Adrenal gland (tissue), 12 donors: ENCODE data around the gene LINS1. TPM values are rescaled to one million over a fixed set of nuclear protein-coding genes. Genes with fewer than 3 reads are reported as not detected.

Source experiments
- DNase-seq, 7 donors: peaks; one replicate each; pipeline ENCODE4 v3.0.0-alpha.2; 2019 to 2020
- H3K27ac ChIP-seq, 5 donors: fragments of 200-600 bp; sonication (generic) in 4 of 5; 1 replicate in 3 of 5; 2 replicates in 2 of 5; pipeline versions ENCODE4 v1.5.1 to v1.8.0; 2016 to 2020; ENCODE audit warnings: mild to moderate bottlenecking in 1 of 5
- H3K27me3 ChIP-seq: fragments of 200-600 bp; 2 replicates; pipeline ENCODE4 v1.8.0; 2021
- H3K36me3 ChIP-seq, 2 donors: fragments of 200-600 bp; replicated peaks in 1 of 2; 1 replicate in 1 of 2; 2 replicates in 1 of 2; pipeline versions ENCODE4 v1.5.1 to v1.8.0; 2018 to 2022
- H3K4me1 ChIP-seq, 2 donors: fragments of 200-600 bp; replicated peaks in 1 of 2; 1 replicate in 1 of 2; 2 replicates in 1 of 2; pipeline versions ENCODE4 v1.5.1 to v1.8.0; 2018 to 2021
- H3K4me3 ChIP-seq, 4 donors: fragments of 200-600 bp; sonication (generic) in 3 of 4; one replicate each; pipeline ENCODE4 v1.5.1; 2016 to 2018
- H3K9me3 ChIP-seq, 3 donors: fragments of 200-600 bp; sonication (generic) in 1 of 3; replicated peaks in 1 of 3; 1 replicate in 2 of 3; 2 replicates in 1 of 3; pipeline versions ENCODE4 v1.5.1 to v1.8.0; 2016 to 2021
- POLR2A ChIP-seq, 2 donors: fragments of 450-650 bp; IDR thresholded peaks; one replicate each; pipeline ENCODE4 v1.6.1; 2017; ENCODE audit warnings: antibody characterized with exemption in 2 of 2, mild to moderate bottlenecking in 2 of 2, moderate library complexity in 1 of 2
- WGBS, 4 donors: extraction: QIAGEN DNeasy Blood & Tissue Kit in 2 of 4; methylation state at CpG; one replicate each; pipeline versions ENCODE4 v1.1.5 to v1.1.7; 2013 to 2017; 5-methylcytosine and 5-hydroxymethylcytosine counted together
- intact Hi-C, 2 donors: fragments of 100-400 bp; cut with DNase I; formaldehyde crosslinking; loops; one replicate each; pipeline versions ENCODE4 v1.14.1 to v1.15.0; 2022 to 2023
- polyA plus RNA-seq, 3 donors: library from polyadenylated mRNA; stranded (reverse); fragments of 200-250 nt in 2 of 3; fragments of 350-450 nt in 1 of 3; fragmentation: Illumina TruSeq in 1 of 3; extraction: RNeasy Lipid Tissue Mini Kit (QIAGEN cat#74804) in 1 of 3; gene quantifications; one replicate each; pipeline ENCODE4 v1.2.3, GENCODE V29; 2013 to 2014
- total RNA-seq, 9 donors: library from RNA; depleted of rRNA in 4 of 9; stranded (reverse); fragments of >200 nt in 4 of 9; fragments of 120-200 nt in 1 of 9; fragmentation: NEBNext Ultra II Directional in 1 of 9; extraction: Animal tissue kit (Norgen Biotek cat#: 25700) in 1 of 9; gene quantifications; one replicate each; pipeline versions ENCODE4 v1.1.0 to v1.2.4, GENCODE V29; 2013 to 2023
- TF ChIP-seq, protein P1 (sequence below), 6 experiments: fragments of 450-650 bp in 4 of 6; fragments of 200-600 bp in 2 of 6; sonication (generic) in 1 of 6; IDR thresholded peaks; 1 replicate in 5 of 6; 2 replicates in 1 of 6; pipeline versions ENCODE4 v1.5.1 to v1.8.0; 2016 to 2021; ENCODE audit warnings: antibody characterized with exemption in 6 of 6, mild to moderate bottlenecking in 2 of 6, moderate library complexity in 1 of 6
- donor health status: healthy with polysubstance abuse.
- donor health status: Bipolar disorder and iron deficiency.
- donor health status: DM: yes; HTN: yes; CAD: no.
- donor health status: DM: no; HTN: no; CAD: no.
- donor health status: DM: no; HTN: no; CAD: no.
- donor health status: DM: yes; HTN: yes; CAD: no.

The LINS1 gene
- total and polyA plus RNA-seq, 12 donors, result 7.4 to 23.5 (median 12.2) TPM

GRCh38 chr15:100531823-100532327 is 70.1 kb downstream of the LINS1 start:
- Histone ChIP-seq H3K27me3 (no peaks in the 10 kb centered on the region), H3K4me3 (no peak overlapping the region), H3K27ac (no peak overlapping the region), H3K36me3 (no peaks in the 10 kb centered on the region), H3K4me1 (no peaks in the 10 kb centered on the region), H3K9me3 (no peaks in the 10 kb centered on the region)
- WGBS, 4 donors, result 70 to 78% (median 72%) methylated on average over 11 of the region's 11 CpGs
- TF ChIP-seq, protein P1, sequence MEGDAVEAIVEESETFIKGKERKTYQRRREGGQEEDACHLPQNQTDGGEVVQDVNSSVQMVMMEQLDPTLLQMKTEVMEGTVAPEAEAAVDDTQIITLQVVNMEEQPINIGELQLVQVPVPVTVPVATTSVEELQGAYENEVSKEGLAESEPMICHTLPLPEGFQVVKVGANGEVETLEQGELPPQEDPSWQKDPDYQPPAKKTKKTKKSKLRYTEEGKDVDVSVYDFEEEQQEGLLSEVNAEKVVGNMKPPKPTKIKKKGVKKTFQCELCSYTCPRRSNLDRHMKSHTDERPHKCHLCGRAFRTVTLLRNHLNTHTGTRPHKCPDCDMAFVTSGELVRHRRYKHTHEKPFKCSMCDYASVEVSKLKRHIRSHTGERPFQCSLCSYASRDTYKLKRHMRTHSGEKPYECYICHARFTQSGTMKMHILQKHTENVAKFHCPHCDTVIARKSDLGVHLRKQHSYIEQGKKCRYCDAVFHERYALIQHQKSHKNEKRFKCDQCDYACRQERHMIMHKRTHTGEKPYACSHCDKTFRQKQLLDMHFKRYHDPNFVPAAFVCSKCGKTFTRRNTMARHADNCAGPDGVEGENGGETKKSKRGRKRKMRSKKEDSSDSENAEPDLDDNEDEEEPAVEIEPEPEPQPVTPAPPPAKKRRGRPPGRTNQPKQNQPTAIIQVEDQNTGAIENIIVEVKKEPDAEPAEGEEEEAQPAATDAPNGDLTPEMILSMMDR (IDR thresholded peaks at IDR 0.05), result no peak
- no peak for TF ChIP-seq POLR2A (IDR thresholded peaks at IDR 0.05)
- DNase-seq, result no peak
- intact Hi-C loops, result no loop called here

- Histone ChIP-seq H3K27ac (no peak overlapping the region), H3K4me3 (no peak overlapping the region), H3K36me3 (no peaks in the 10 kb centered on the region), H3K27me3 (no peaks in the 10 kb centered on the region), H3K9me3 (no peaks in the 10 kb centered on the region), H3K4me1 (no peaks in the 10 kb centered on the region)
- 66 to 73% (median 68%) methylated on average over 4 of the region's 4 CpGs for WGBS, 4 donors
- TF ChIP-seq POLR2A (IDR thresholded peaks at IDR 0.05), result no peak
- TF ChIP-seq, protein P1 (IDR thresholded peaks at IDR 0.05), result no peak
- intact Hi-C loops, result no loop called here
- DNase-seq, result no peak
These were observed 70.8 kb downstream of the LINS1 start for GRCh38 chr15:100531204-100531603.

- Histone ChIP-seq H3K9me3 (no peaks in the 10 kb centered on the region), H3K36me3 (no peaks in the 10 kb centered on the region), H3K27ac (no peak overlapping the region), H3K4me3 (no peak overlapping the region), H3K4me1 (no peaks in the 10 kb centered on the region), H3K27me3 (no peaks in the 10 kb centered on the region)
- TF ChIP-seq POLR2A (IDR thresholded peaks at IDR 0.05), result no peak
- TF ChIP-seq, protein P1 (IDR thresholded peaks at IDR 0.05), result no peak
- WGBS, 4 donors, result 79 to 86% (median 82%) methylated on average over 2 of the region's 2 CpGs
- no peak for DNase-seq
- intact Hi-C loops, result no loop called here
These were observed 72.4 kb downstream of the LINS1 start for GRCh38 chr15:100529556-100529955.

GRCh38 chr15:100528833-100529428 is 73.1 kb downstream of the LINS1 start, which contains the start of gene CERS3:
Gene CERS3, minus strand, starts transcription at chr15:100528950. Its CDS starts 27,101 bp downstream, at chr15:100501849.
- Histone ChIP-seq H3K36me3 (no peaks in the 10 kb centered on the region), H3K27me3 (no peaks in the 10 kb centered on the region), H3K9me3 (no peaks in the 10 kb centered on the region), H3K4me1 (no peaks in the 10 kb centered on the region), H3K27ac (no peak within 1 kb of the TSS), H3K4me3 (no peak within 1 kb of the TSS)
- DNase-seq, result no peak
- no peak for TF ChIP-seq POLR2A (IDR thresholded peaks at IDR 0.05)
- TF ChIP-seq, protein P1 (IDR thresholded peaks at IDR 0.05), result no peak
- intact Hi-C loops, result no loop called here
- WGBS, 4 donors, result 74 to 82% (median 79%) methylated on average over 10 of the region's 10 CpGs
